ENCODE measurements around the gene FANCC. TPM values are rescaled to one million over a fixed set of nuclear protein-coding genes. Genes with fewer than 3 reads are reported as not detected.

The FANCC gene
- total and polyA plus RNA-seq, 2 of the 4 experiments (the other 2 are of a cell fraction), result 4.7 to 6.3 TPM

GRCh38 chr9:95088421-95089161, 228.9 kb downstream of the FANCC start:
- Histone ChIP-seq H2BK5ac (ENCODE audit: low read depth, low read length, poor library complexity, severe bottlenecking) (no peak overlapping the region), H3K4ac (ENCODE audit: low read depth, low read length) (no peak overlapping the region), H2BK20ac (ENCODE audit: low read depth, low read length) (no peak overlapping the region), H4K8ac (ENCODE audit: low read depth in 2 of 2, low read length in 2 of 2) (no peak overlapping the region), H3K9ac (ENCODE audit: low read depth, low read length) (no peak overlapping the region), H3K79me1 (ENCODE audit: low read depth in 1 of 2, low read length in 2 of 2) (peaks cover 18 to 66% of the 10 kb centered on the region in 2 experiments; a peak in 3 of 4 replicates), H3K36me3 (ENCODE audit: control insufficient read depth, insufficient read depth, low read length) (peaks cover 45% of the 10 kb centered on the region), H3K4me1 (ENCODE audit: control insufficient read depth, insufficient read depth, low read length) (peaks cover 22% of the 10 kb centered on the region), H2BK120ac (ENCODE audit: low read depth, low read length) (no peak overlapping the region), H3K23ac (ENCODE audit: low read depth, low read length) (no peak overlapping the region), H4K91ac (ENCODE audit: insufficient read depth, low read depth, low read length) (no peak overlapping the region), H3K27me3 (ENCODE audit: control insufficient read depth, insufficient read depth, low read length) (no peaks in the 10 kb centered on the region), H3K4me3 (ENCODE audit: insufficient read depth, low read depth, low read length) (no peak overlapping the region), H3K4me2 (ENCODE audit: low read depth, low read length) (no peak overlapping the region), H3K9me3 (ENCODE audit: control insufficient read depth, insufficient read depth, low read length) (no peaks in the 10 kb centered on the region), H3K56ac (ENCODE audit: extremely low read depth, insufficient read depth, low read length) (no peak overlapping the region), H3K14ac (replicated peaks; ENCODE audit: low read depth, low read length) (no peak overlapping the region), H2AK9ac (replicated peaks; ENCODE audit: low read depth, low read length, poor library complexity) (no peak overlapping the region), H2AK5ac (ENCODE audit: low read depth, low read length) (no peak overlapping the region), H2BK15ac (ENCODE audit: low read depth, low read length) (no peak overlapping the region), H3K9me1 (ENCODE audit: insufficient read depth, low read length) (peaks cover 25% of the 10 kb centered on the region), H4K20me1 (ENCODE audit: insufficient read depth, low read length) (peaks cover 40% of the 10 kb centered on the region), H4K5ac (ENCODE audit: low read depth, low read length) (no peak overlapping the region), H2AFZ (replicated peaks; ENCODE audit: low read length, poor library complexity) (no peak overlapping the region), H3K18ac (ENCODE audit: low read depth, low read length) (no peak overlapping the region), H3K27ac (ENCODE audit: insufficient read depth, low read length) (no peak overlapping the region)
- ATAC-seq (ENCODE audit: low read depth) (no peak), DNase-seq (no peak)
- POLR2A ChIA-PET (ENCODE audit: unreplicated experiment), result no interaction called here
- dilution Hi-C loops (cut with HindIII; ENCODE audit: low sequenced_read_pairs, unreplicated experiment) (no loop called here), intact Hi-C loops (cut with micrococcal nuclease) (no loop called here), in situ Hi-C loops (cut with MboI; ENCODE audit: low sequenced_read_pairs) (no loop called here)
- TF ChIP-seq NFE2L2 (IDR thresholded peaks at IDR 0.05; ENCODE audit: low read depth, low read length) (no peak), FOS (IDR thresholded peaks at IDR 0.05; ENCODE audit: low read depth, low read length) (no peak), RAD21 (IDR thresholded peaks at IDR 0.05; ENCODE audit: low read length) (no peak), MXI1 (IDR thresholded peaks at IDR 0.05; ENCODE audit: borderline replicate concordance, low read depth, low read length) (no peak), CTCF (conservative IDR thresholded peaks at IDR 0.05; ENCODE audit: low read depth, low read length) (no peak), ELK1 (IDR thresholded peaks at IDR 0.05; ENCODE audit: borderline replicate concordance, low read depth, low read length) (no peak), MAFK (IDR thresholded peaks at IDR 0.05; ENCODE audit: low read depth, low read length) (no peak), RCOR1 (IDR thresholded peaks at IDR 0.05; ENCODE audit: insufficient replicate concordance, low read length) (no peak), SMC3 (IDR thresholded peaks at IDR 0.05; ENCODE audit: low read depth, low read length) (no peak), CEBPB (IDR thresholded peaks at IDR 0.05; ENCODE audit: low read depth, low read length) (no peak), RFX5 (IDR thresholded peaks at IDR 0.05; ENCODE audit: low read depth, low read length) (no peak)
- no TSS peak for BruUV-seq (replicated peaks)
- WGBS, 2 experiments (ENCODE audit: extremely low coverage in 2 of 2, insufficient read length in 1 of 2), result 100% methylated on average over 2 of the region's 26 CpGs; no CpG with 5 or more reads in 1 of the 2 experiments
- CTCF ChIA-PET, result no interaction called here

Measured in IMR-90 (cell line).